Neural crest cell (in vitro differentiated cells): ENCODE measurements around the gene CCDC83. TPM values are rescaled to one million over a fixed set of nuclear protein-coding genes. Genes with fewer than 3 reads are reported as not detected.
A peak's percentile ranks its signal among the peaks of the same experiment; 100 is the strongest.
"Not testable (repeated sequence)": the region's sequence is repeated elsewhere in the genome, so short reads cannot be mapped to it uniquely, and the experiment has no call there.

Source experiments
- DNase-seq: peaks from one replicate; pipeline ENCODE4 v3.0.0; 2021; ENCODE audit warnings: low read depth, mixed read lengths, low spot score
- H3K27ac Mint-ChIP-seq: one replicate; pipeline ENCODE4 v1.8.0; 2021; ENCODE audit warnings: mild to moderate bottlenecking, mixed read lengths; ENCODE audit not compliant: unreplicated experiment
- H3K27me3 Mint-ChIP-seq: 2 replicates; pipeline ENCODE4 v1.8.0; 2021; ENCODE audit warnings: low read depth, mild to moderate bottlenecking, mixed read lengths
- H3K36me3 Mint-ChIP-seq: 2 replicates; pipeline ENCODE4 v1.8.0; 2021; ENCODE audit warnings: low read depth, mild to moderate bottlenecking, mixed read lengths
- H3K4me1 Mint-ChIP-seq: 2 replicates; pipeline ENCODE4 v1.8.0; 2021; ENCODE audit warnings: mixed read lengths
- H3K4me3 Mint-ChIP-seq: one replicate; pipeline ENCODE4 v1.8.0; 2021; ENCODE audit warnings: mild to moderate bottlenecking, mixed read lengths
- H3K9me3 Mint-ChIP-seq: 2 replicates; pipeline ENCODE4 v1.8.0; 2021; ENCODE audit warnings: mixed read lengths
- CTCF ChIP-seq: fragments of 200-600 bp; sonication (generic); conservative IDR thresholded peaks from 2 replicates; pipeline ENCODE4 v1.5.0; 2021; ENCODE audit warnings: antibody characterized with exemption, mild to moderate bottlenecking
- total RNA-seq: library from RNA; stranded (reverse); gene quantifications from 2 replicates; pipeline ENCODE4 v1.2.1, GENCODE V29; 2021

Gene CCDC83
- total RNA-seq, 1 donor from 2014 or later: not detected

GRCh38 chr11:85847436-85847835, 7.7 kb upstream of the CCDC83 start:
- no peaks in the 10 kb centered on the region for H3K4me1 Mint-ChIP-seq
- H3K27ac Mint-ChIP-seq: no peak overlapping the region
- peaks cover 9% of the 10 kb centered on the region for H3K9me3 Mint-ChIP-seq
- H3K4me3 Mint-ChIP-seq: no peak overlapping the region
- H3K36me3 Mint-ChIP-seq: peaks cover 10% of the 10 kb centered on the region
- TF ChIP-seq CTCF: no peak
- H3K27me3 Mint-ChIP-seq: no peaks in the 10 kb centered on the region
- DNase-seq: no peak

GRCh38 chr11:85848006-85848405, 7.2 kb upstream of the CCDC83 start:
- Mint-ChIP-seq H3K9me3 (peaks cover 9% of the 10 kb centered on the region), H3K36me3 (peaks cover 10% of the 10 kb centered on the region), H3K4me1 (no peaks in the 10 kb centered on the region), H3K27ac (no peak overlapping the region), H3K4me3 (no peak overlapping the region), H3K27me3 (no peaks in the 10 kb centered on the region)
- no peak for DNase-seq
- TF ChIP-seq CTCF: no peak

GRCh38 chr11:85848556-85848955, 6.6 kb upstream of the CCDC83 start:
- Mint-ChIP-seq H3K9me3 (peaks cover 9% of the 10 kb centered on the region), H3K36me3 (peaks cover 10% of the 10 kb centered on the region), H3K4me3 (no peak overlapping the region), H3K4me1 (no peaks in the 10 kb centered on the region), H3K27ac (no peak overlapping the region), H3K27me3 (no peaks in the 10 kb centered on the region)
- no peak for TF ChIP-seq CTCF
- DNase-seq: no peak

GRCh38 chr11:85852754-85853153, 2.4 kb upstream of the CCDC83 start:
- DNase-seq, H3K9me3 Mint-ChIP-seq, H3K27me3 Mint-ChIP-seq, H3K4me3 Mint-ChIP-seq, H3K36me3 Mint-ChIP-seq, H3K27ac Mint-ChIP-seq: not testable (repeated sequence)
- peaks cover 16% of the 10 kb centered on the region for H3K4me1 Mint-ChIP-seq

GRCh38 chr11:85853541-85853940, 1.6 kb upstream of the CCDC83 start:
- not testable (repeated sequence) for H3K27me3 Mint-ChIP-seq, DNase-seq, H3K4me3 Mint-ChIP-seq, H3K27ac Mint-ChIP-seq, H3K36me3 Mint-ChIP-seq, H3K9me3 Mint-ChIP-seq
- peaks cover 16% of the 10 kb centered on the region for H3K4me1 Mint-ChIP-seq

- DNase-seq: no peak
- Mint-ChIP-seq H3K4me3 (peak overlapping the region; percentile 85), H3K27ac (peak overlapping the region; percentile 97), H3K9me3 (peaks cover 5% of the 10 kb centered on the region), H3K36me3 (peaks cover 5% of the 10 kb centered on the region), H3K27me3 (no peaks in the 10 kb centered on the region), H3K4me1 (peaks cover 16% of the 10 kb centered on the region)
- no peak for TF ChIP-seq CTCF
Observed at GRCh38 chr11:85854212-85854556, 999 bp upstream of the CCDC83 start.
